H9 (cell line): ENCODE results near the gene C1QTNF9. TPM values are rescaled to one million over a fixed set of nuclear protein-coding genes. Genes with fewer than 3 reads are reported as not detected.

Experiments
- DNase-seq: peaks from one replicate; pipeline ENCODE4 v3.0.0-alpha.2; 2017
- H2AFZ ChIP-seq: one replicate; pipeline ENCODE4 v1.6.1; 2013; ENCODE audit warnings: mild to moderate bottlenecking, low read length, control low read depth, moderate library complexity
- H2AK5ac ChIP-seq: 2 replicates; pipeline ENCODE4 v1.6.1; 2013; ENCODE audit warnings: low read length, control low read depth, mixed read lengths; ENCODE audit not compliant: insufficient read length
- H2BK120ac ChIP-seq: one replicate; pipeline ENCODE4 v1.6.1; 2013; ENCODE audit warnings: low read depth, mild to moderate bottlenecking, low read length, control low read depth, inconsistent platforms; ENCODE audit not compliant: poor library complexity, severe bottlenecking
- H2BK12ac ChIP-seq: 2 replicates; pipeline ENCODE4 v1.6.1; 2013; ENCODE audit warnings: low read length, control low read depth, mixed read lengths, low read depth; ENCODE audit not compliant: insufficient read length
- H2BK15ac ChIP-seq: 2 replicates; pipeline ENCODE4 v1.6.1; 2013; ENCODE audit warnings: low read depth, low read length, control low read depth
- H2BK20ac ChIP-seq: one replicate; pipeline ENCODE4 v1.6.1; 2013; ENCODE audit warnings: low read depth, mild to moderate bottlenecking, low read length, control low read depth, inconsistent platforms; ENCODE audit not compliant: poor library complexity, severe bottlenecking
- H2BK5ac ChIP-seq: 2 replicates; pipeline ENCODE4 v1.6.1; 2013; ENCODE audit warnings: low read length, control low read depth, mixed read lengths; ENCODE audit not compliant: insufficient read length
- H3K14ac ChIP-seq: 2 replicates; pipeline ENCODE4 v1.6.1; 2013; ENCODE audit warnings: low read length, control low read depth; ENCODE audit not compliant: insufficient read depth
- H3K18ac ChIP-seq: 2 replicates; pipeline ENCODE4 v1.6.1; 2013; ENCODE audit warnings: low read depth, mild to moderate bottlenecking, mixed read lengths, low read length, control low read depth; ENCODE audit not compliant: insufficient read length
- H3K23ac ChIP-seq: 2 replicates; pipeline ENCODE4 v1.6.1; 2013; ENCODE audit warnings: low read length, control low read depth, mixed read lengths, low read depth; ENCODE audit not compliant: insufficient read length
- H3K23me2 ChIP-seq: 2 replicates; pipeline ENCODE4 v1.6.1; 2013; ENCODE audit warnings: low read depth, mild to moderate bottlenecking, mixed read lengths, low read length, control low read depth; ENCODE audit not compliant: insufficient read length, poor library complexity, severe bottlenecking
- H3K27ac ChIP-seq: 2 replicates; pipeline ENCODE4 v1.5.1; 2013; ENCODE audit warnings: low read length, control low read depth, mixed read lengths, low read depth; ENCODE audit not compliant: insufficient read length
- H3K27me3 ChIP-seq: 2 replicates; pipeline ENCODE4 v1.6.1; 2013; ENCODE audit warnings: low read length, control low read depth, inconsistent platforms; ENCODE audit not compliant: insufficient read depth
- H3K4ac ChIP-seq: 2 replicates; pipeline ENCODE4 v1.6.1; 2013; ENCODE audit warnings: low read depth, mild to moderate bottlenecking, control low read depth, inconsistent platforms, low read length, moderate library complexity
- H3K4me1 ChIP-seq: 2 replicates; pipeline ENCODE4 v1.6.1; 2013; ENCODE audit warnings: low read length, control low read depth, inconsistent platforms; ENCODE audit not compliant: insufficient read depth
- H3K4me2 ChIP-seq: 2 replicates; pipeline ENCODE4 v1.6.1; 2013; ENCODE audit warnings: low read length, control low read depth, mixed read lengths; ENCODE audit not compliant: insufficient read length, insufficient read depth
- H3K56ac ChIP-seq: 2 replicates; pipeline ENCODE4 v1.6.1; 2013; ENCODE audit warnings: low read depth, mild to moderate bottlenecking, mixed read lengths, low read length, control low read depth; ENCODE audit not compliant: insufficient read length
- H3K79me1 ChIP-seq: 2 replicates; pipeline ENCODE4 v1.6.1; 2013; ENCODE audit warnings: low read depth, mild to moderate bottlenecking, moderate library complexity, low read length, control low read depth, inconsistent platforms; ENCODE audit not compliant: insufficient read depth, poor library complexity, severe bottlenecking
- H3K79me2 ChIP-seq: 2 replicates; pipeline ENCODE4 v1.6.1; 2013; ENCODE audit warnings: low read length, control low read depth, inconsistent platforms; ENCODE audit not compliant: insufficient read depth
- H3K9ac ChIP-seq: 2 replicates; pipeline ENCODE4 v1.6.1; 2013; ENCODE audit warnings: low read length, control low read depth, mixed read lengths; ENCODE audit not compliant: insufficient read length; ENCODE audit errors: extremely low read depth
- H3K9me3 ChIP-seq: one replicate; pipeline ENCODE4 v1.6.1; 2013; ENCODE audit warnings: low read depth, low read length, inconsistent platforms; ENCODE audit not compliant: control insufficient read depth
- H3T11ph ChIP-seq: one replicate; pipeline ENCODE4 v1.6.1; 2013; ENCODE audit warnings: mild to moderate bottlenecking, low read length, control low read depth, inconsistent platforms
- H4K20me1 ChIP-seq: one replicate; pipeline ENCODE4 v1.6.1; 2013; ENCODE audit not compliant: control insufficient read depth, insufficient read length, insufficient read depth
- H4K5ac ChIP-seq: 2 replicates; pipeline ENCODE4 v1.6.1; 2013; ENCODE audit warnings: low read depth, mild to moderate bottlenecking, mixed read lengths, low read length, control low read depth; ENCODE audit not compliant: insufficient read length
- H4K8ac ChIP-seq: replicated peaks from 2 replicates; pipeline ENCODE4 v1.6.1; 2013; ENCODE audit warnings: low read length, control low read depth, mixed read lengths, low read depth; ENCODE audit not compliant: insufficient read length
- H4K91ac ChIP-seq: 2 replicates; pipeline ENCODE4 v1.6.1; 2013; ENCODE audit warnings: low read depth, mild to moderate bottlenecking, moderate library complexity, mixed read lengths, low read length, control low read depth; ENCODE audit not compliant: insufficient read length
- H3K27ac Mint-ChIP-seq, 3 experiments: 2 replicates in 2 of 3; 3 replicates in 1 of 3; pipeline ENCODE4 v1.8.0; 2020 to 2021; ENCODE audit warnings: mixed read lengths in 3 of 3, mild to moderate bottlenecking in 1 of 3, moderate library complexity in 1 of 3
- H3K27me3 Mint-ChIP-seq: 2 replicates; pipeline ENCODE4 v1.8.0; 2021; ENCODE audit warnings: low read depth, mild to moderate bottlenecking, moderate library complexity, mixed read lengths
- H3K36me3 Mint-ChIP-seq, 3 experiments: 2 replicates in 2 of 3; 3 replicates in 1 of 3; pipeline ENCODE4 v1.8.0; 2020 to 2021; ENCODE audit warnings: low read depth in 3 of 3, mixed read lengths in 3 of 3; ENCODE audit not compliant: insufficient read depth in 1 of 3
- H3K4me1 Mint-ChIP-seq, 2 experiments: 2 replicates each; pipeline ENCODE4 v1.8.0; 2020; ENCODE audit warnings: mixed read lengths in 2 of 2
- H3K4me3 Mint-ChIP-seq, 2 experiments: 2 replicates in 1 of 2; 3 replicates in 1 of 2; pipeline ENCODE4 v1.8.0; 2020 to 2021; ENCODE audit warnings: mild to moderate bottlenecking in 2 of 2, mixed read lengths in 2 of 2, moderate library complexity in 1 of 2
- H3K9me3 Mint-ChIP-seq, 2 experiments: 2 replicates in 1 of 2; 3 replicates in 1 of 2; pipeline ENCODE4 v1.8.0; 2020; ENCODE audit warnings: mild to moderate bottlenecking in 2 of 2, mixed read lengths in 2 of 2, moderate library complexity in 1 of 2
- CTCF ChIP-seq: fragments of 200-600 bp; sonication (generic); conservative IDR thresholded peaks from 3 replicates; pipeline ENCODE4 v1.8.0; 2021; ENCODE audit warnings: antibody characterized with exemption, mild to moderate bottlenecking
- WGBS: extraction: QIAGEN DNeasy Blood & Tissue Kit; methylation state at CpG from one replicate; pipeline ENCODE4 v1.1.7; 2013; ENCODE audit warnings: missing lambda C conversion rate, low lambda C conversion rate, mixed read lengths; ENCODE audit not compliant: insufficient read length; ENCODE audit errors: extremely low coverage; 5-methylcytosine and 5-hydroxymethylcytosine counted together
- total RNA-seq: library from RNA; stranded (reverse); gene quantifications from 2 replicates; pipeline ENCODE4 v1.2.1, GENCODE V29; 2021

Gene C1QTNF9
- total RNA-seq, 1 experiment from 2014 or later = not detected

GRCh38 chr13:24299488-24300114 is 9.8 kb upstream of the C1QTNF9 start:
- Histone ChIP-seq H3T11ph (no peak overlapping the region), H3K56ac (no peak overlapping the region), H4K8ac (no peak overlapping the region), H4K20me1 (no peaks in the 10 kb centered on the region), H2BK15ac (no peak overlapping the region), H3K4me2 (no peak overlapping the region), H3K14ac (no peak overlapping the region), H2BK12ac (no peak overlapping the region), H3K79me1 (no peaks in the 10 kb centered on the region), H3K9ac (no peak overlapping the region), H3K4me1 (no peaks in the 10 kb centered on the region), H3K79me2 (no peaks in the 10 kb centered on the region), H3K27me3 (no peaks in the 10 kb centered on the region), H4K5ac (no peak overlapping the region), H3K4ac (no peak overlapping the region), H2BK20ac (no peak overlapping the region), H3K9me3 (no peaks in the 10 kb centered on the region), H2BK5ac (no peak overlapping the region), H2AK5ac (no peak overlapping the region), H3K23ac (no peak overlapping the region), H3K18ac (no peak overlapping the region), H3K23me2 (no peaks in the 10 kb centered on the region), H2AFZ (no peak overlapping the region), H3K27ac (no peak overlapping the region), H2BK120ac (no peak overlapping the region), H4K91ac (no peak overlapping the region)
- no CpG with 5 or more reads among the region's 16 CpGs for WGBS
- H3K4me1 Mint-ChIP-seq = no peaks in the 10 kb centered on the region
- peak overlapping the region in 1 of 3 experiments; percentile 54; a peak in 1 of 7 replicates for H3K27ac Mint-ChIP-seq
- H3K27me3 Mint-ChIP-seq = no peaks in the 10 kb centered on the region
- H3K9me3 Mint-ChIP-seq = no peaks in the 10 kb centered on the region
- DNase-seq = no peak
- no peak for TF ChIP-seq CTCF
- no peak overlapping the region for H3K4me3 Mint-ChIP-seq
- H3K36me3 Mint-ChIP-seq = peaks cover 28 to 52% (median 29%) of the 10 kb centered on the region in 3 experiments; a peak in 6 of 7 replicates
